Left ventricle myocardium inferior (tissue), 1 donor: ENCODE data around the gene TCEANC. TPM values are rescaled to one million over a fixed set of nuclear protein-coding genes. Genes with fewer than 3 reads are reported as not detected.

Experiments used
- DNase-seq: peaks from one replicate; pipeline ENCODE4 v3.0.0-alpha.2; 2020
- H3K27ac ChIP-seq: fragments of 200-600 bp; replicated peaks from 2 replicates; pipeline ENCODE4 v1.8.0; 2021
- H3K27me3 ChIP-seq: fragments of 200-600 bp; 2 replicates; pipeline ENCODE4 v1.8.0; 2021; ENCODE audit warnings: low read depth
- H3K36me3 ChIP-seq: fragments of 200-600 bp; 2 replicates; pipeline ENCODE4 v1.8.0; 2021
- H3K4me1 ChIP-seq: fragments of 200-600 bp; 2 replicates; pipeline ENCODE4 v1.8.0; 2021
- H3K4me3 ChIP-seq: fragments of 200-600 bp; 2 replicates; pipeline ENCODE4 v1.8.0; 2021; ENCODE audit warnings: mild to moderate bottlenecking, moderate library complexity
- H3K9me3 ChIP-seq: fragments of 200-600 bp; replicated peaks from 2 replicates; pipeline ENCODE4 v1.8.0; 2021
- CTCF ChIP-seq: fragments of 200-600 bp; IDR thresholded peaks from 2 replicates; pipeline ENCODE4 v1.8.0; 2021; ENCODE audit warnings: antibody characterized with exemption, mild to moderate bottlenecking, borderline replicate concordance
- intact Hi-C: fragments of 100-400 bp; cut with micrococcal nuclease; formaldehyde crosslinking; loops from one replicate; pipeline ENCODE4 v1.11.0; 2022
- total RNA-seq: library from RNA; stranded (reverse); fragmentation: NEBNext Ultra II Directional; extraction: Animal tissue kit (Norgen Biotek cat#: 25700); gene quantifications from one replicate; pipeline ENCODE4 v1.2.1, GENCODE V29; 2021
- donor health status: DM: no; HTN: yes; CAD: no; lungs with severe emphysema.

TCEANC gene
- total RNA-seq, 1 donor from 2014 or later: 7.9 TPM

- peaks cover 16% of the 10 kb centered on the region for H3K36me3 ChIP-seq
Observed at GRCh38 chrX:13659063-13659462, 6.1 kb downstream of the TCEANC start.

GRCh38 chrX:13661735-13662288 lies 8.9 kb downstream of the TCEANC start:
- peak overlapping the region; percentile 19 for H3K27ac ChIP-seq
- no peak for TF ChIP-seq CTCF
- no peaks in the 10 kb centered on the region for H3K9me3 ChIP-seq
- peaks cover 9% of the 10 kb centered on the region for H3K4me1 ChIP-seq
- no peak overlapping the region for H3K4me3 ChIP-seq
- DNase-seq: no peak
- no peaks in the 10 kb centered on the region for H3K27me3 ChIP-seq
- H3K36me3 ChIP-seq: peaks cover 16% of the 10 kb centered on the region
- intact Hi-C loops: no loop called here

More at GRCh38 chrX:13659063-13659462, 6.1 kb downstream of the TCEANC start:
- Histone ChIP-seq H3K4me1 (peaks cover 8% of the 10 kb centered on the region), H3K9me3 (no peaks in the 10 kb centered on the region), H3K4me3 (no peak overlapping the region), H3K27ac (peak overlapping the region; percentile 66), H3K27me3 (no peaks in the 10 kb centered on the region)
- no peak for DNase-seq
- no peak for TF ChIP-seq CTCF
- intact Hi-C loops: loop anchor here (10.0 kb wide), 1 partner anchor 86 kb away; no protein-coding TSS in a partner anchor

- Histone ChIP-seq H3K9me3 (no peaks in the 10 kb centered on the region), H3K4me1 (peaks cover 15% of the 10 kb centered on the region), H3K27ac (peak overlapping the region; percentile 19), H3K27me3 (no peaks in the 10 kb centered on the region), H3K4me3 (no peak overlapping the region), H3K36me3 (peaks cover 16% of the 10 kb centered on the region)
- DNase-seq: no peak
- intact Hi-C loops: no loop called here
- no peak for TF ChIP-seq CTCF
Observed at GRCh38 chrX:13662355-13662791, 9.4 kb downstream of the TCEANC start.

- Histone ChIP-seq H3K27me3 (no peaks in the 10 kb centered on the region), H3K4me1 (peaks cover 16% of the 10 kb centered on the region), H3K4me3 (no peak overlapping the region), H3K36me3 (peaks cover 16% of the 10 kb centered on the region), H3K9me3 (no peaks in the 10 kb centered on the region), H3K27ac (peak overlapping the region; percentile 64)
- TF ChIP-seq CTCF: no peak
- intact Hi-C loops: no loop called here
- DNase-seq: no peak
Observed at GRCh38 chrX:13664020-13664419, 11.1 kb downstream of the TCEANC start.

- peak overlapping the region; percentile 38 for H3K27ac ChIP-seq
- no peaks in the 10 kb centered on the region for H3K9me3 ChIP-seq
- no peak overlapping the region for H3K4me3 ChIP-seq
- intact Hi-C loops: no loop called here
- peaks cover 14% of the 10 kb centered on the region for H3K4me1 ChIP-seq
- no peak for TF ChIP-seq CTCF
- H3K36me3 ChIP-seq: peaks cover 3% of the 10 kb centered on the region
- peak; percentile 20 for DNase-seq
- no peaks in the 10 kb centered on the region for H3K27me3 ChIP-seq
Observed at GRCh38 chrX:13666836-13667235, 13.9 kb downstream of the TCEANC start.
